HCT116 (cell line): Measurements from ENCODE around the gene CORO2A. TPM values are rescaled to one million over a fixed set of nuclear protein-coding genes. Genes with fewer than 3 reads are reported as not detected.

Experiments
- ATAC-seq: fragments of 200-7000 bp; cut with Tn5 transposase; 2 replicates; pipeline ENCODE4 v1.9.1; 2020; ENCODE audit warnings: mild to moderate bottlenecking, moderate library complexity
- BruUV-seq: library from RNA; stranded (reverse); fragments of 400-500 nt; replicated peaks from 2 replicates; lab custom pipeline; 2021; lab: Mats Ljungman, UMichigan
- CTCF ChIA-PET: fragments of 300-600 bp; sonication (Branson Sonifier 250); formaldehyde crosslinking; loops from one replicate; lab custom pipeline; 2021; ENCODE audit warnings: antibody characterized with exemption; lab: Charles Lee
- POLR2A ChIA-PET: fragments of 300-600, 350-600 bp; sonication (Branson Sonifier 250); formaldehyde crosslinking; loops from one replicate; lab custom pipeline; 2021; ENCODE audit warnings: antibody characterized with exemption; lab: Charles Lee
- RAD21 ChIA-PET, 2 experiments: fragments of 300-600 bp; sonication (Branson Sonifier 250); formaldehyde crosslinking; loops; one replicate each; lab custom pipeline; 2023; ENCODE audit warnings: low total read pairs in 2 of 2; ENCODE audit not compliant: uncharacterized antibody in 2 of 2, unreplicated experiment in 2 of 2, low non-redundant PET in 1 of 2; lab: Charles Lee
- DNase-seq: peaks from one replicate; pipeline ENCODE4 v3.0.0-alpha.2; 2010; ENCODE audit warnings: low read depth, low spot score
- H2AFZ ChIP-seq: fragments of 200-600 bp; shearing (Covaris generic), sonication (generic); 2 replicates; pipeline ENCODE4 v1.6.1; 2017; ENCODE audit warnings: low read depth, mixed run types, mixed read lengths, antibody characterized with exemption, low read length; ENCODE audit not compliant: poor library complexity, severe bottlenecking
- H3K27ac ChIP-seq: 2 replicates; pipeline ENCODE4 v1.5.1; 2012; ENCODE audit warnings: low read depth, low read length
- H3K27me3 ChIP-seq: fragments of 200-600 bp; sonication (generic); 2 replicates; pipeline ENCODE4 v1.6.1; 2016; ENCODE audit warnings: mixed run types, low read length, mixed read lengths; ENCODE audit not compliant: insufficient read depth
- H3K36me3 ChIP-seq, 2 experiments: fragments of 200-500 bp in 1 of 2; fragments of 200-600 bp in 1 of 2; sonication (Bioruptor generic) in 1 of 2; sonication (generic) in 1 of 2; 2 replicates each; pipeline versions ENCODE4 v1.5.1 to v1.6.1; 2014 to 2016; ENCODE audit warnings: low read length in 2 of 2, inconsistent platforms in 1 of 2, mixed read lengths in 1 of 2, mixed run types in 1 of 2; ENCODE audit not compliant: insufficient read depth in 2 of 2, control insufficient read depth in 1 of 2
- H3K4me1 ChIP-seq, 2 experiments: fragments of 200-600 bp in 1 of 2; sonication (generic) in 1 of 2; 2 replicates each; pipeline versions ENCODE4 v1.5.1 to v1.6.1; 2012 to 2017; ENCODE audit warnings: low read length in 2 of 2, inconsistent platforms in 1 of 2, mild to moderate bottlenecking in 1 of 2, mixed read lengths in 1 of 2, mixed run types in 1 of 2, moderate library complexity in 1 of 2; ENCODE audit not compliant: insufficient read depth in 2 of 2, control insufficient read depth in 1 of 2
- H3K4me2 ChIP-seq: fragments of 200-600 bp; sonication (generic); 2 replicates; pipeline ENCODE4 v1.6.1; 2017; ENCODE audit warnings: mixed run types, low read length, mixed read lengths
- H3K4me3 ChIP-seq, 2 experiments: fragments of 200-600 bp in 1 of 2; sonication (generic) in 1 of 2; replicated peaks in 1 of 2; 2 replicates each; pipeline ENCODE4 v1.5.1; 2011 to 2016; ENCODE audit warnings: low read length in 2 of 2, control low read depth in 1 of 2, low read depth in 1 of 2, mild to moderate bottlenecking in 1 of 2, mixed read lengths in 1 of 2, mixed run types in 1 of 2
- H3K79me2 ChIP-seq: fragments of 200-600 bp; sonication (generic); 2 replicates; pipeline ENCODE4 v1.6.1; 2017; ENCODE audit warnings: mild to moderate bottlenecking, mixed run types, low read length, moderate library complexity, mixed read lengths; ENCODE audit not compliant: insufficient read depth
- H3K9ac ChIP-seq: fragments of 200-600 bp; sonication (generic); 2 replicates; pipeline ENCODE4 v1.6.1; 2016; ENCODE audit warnings: low read length, mixed read lengths
- H3K9me2 ChIP-seq: fragments of 200-600 bp; sonication (generic), shearing (Covaris generic); 2 replicates; pipeline ENCODE4 v1.6.1; 2017; ENCODE audit warnings: mixed run types, mild to moderate bottlenecking, moderate library complexity; ENCODE audit not compliant: insufficient read depth
- H3K9me3 ChIP-seq, 2 experiments: fragments of 200-500 bp in 1 of 2; fragments of 200-600 bp in 1 of 2; sonication (Bioruptor generic) in 1 of 2; sonication (generic) in 1 of 2; 2 replicates each; pipeline ENCODE4 v1.6.1; 2014 to 2017; ENCODE audit warnings: low read length in 2 of 2, mixed read lengths in 2 of 2, inconsistent platforms in 1 of 2, low read depth in 1 of 2, mild to moderate bottlenecking in 1 of 2, mixed run types in 1 of 2, moderate library complexity in 1 of 2; ENCODE audit not compliant: control insufficient read depth in 1 of 2, insufficient read depth in 1 of 2
- H4K20me1 ChIP-seq: fragments of 200-600 bp; sonication (generic), shearing (Covaris generic); 2 replicates; pipeline ENCODE4 v1.6.1; 2017; ENCODE audit warnings: mixed run types, mild to moderate bottlenecking, moderate library complexity; ENCODE audit not compliant: insufficient read depth
- CBX3 ChIP-seq: IDR thresholded peaks from 2 replicates; pipeline ENCODE4 v1.6.1; 2012; ENCODE audit warnings: low read depth
- CTCF ChIP-seq, 3 experiments: fragments of 200-600 bp in 1 of 3; sonication (generic) in 1 of 3; IDR thresholded peaks in 2 of 3; conservative IDR thresholded peaks in 1 of 3; 2 replicates each; pipeline ENCODE4 v1.5.1; 2012 to 2017; ENCODE audit warnings: low read depth in 2 of 3, low read length in 2 of 3, antibody characterized with exemption in 1 of 3, borderline replicate concordance in 1 of 3, control low read depth in 1 of 3, mild to moderate bottlenecking in 1 of 3, mixed read lengths in 1 of 3, mixed run types in 1 of 3, moderate library complexity in 1 of 3; ENCODE audit not compliant: insufficient read depth in 1 of 3
- EGR1 ChIP-seq: IDR thresholded peaks from 2 replicates; pipeline ENCODE4 v1.6.1; 2012; ENCODE audit warnings: low read depth
- ELF1 ChIP-seq: IDR thresholded peaks from 2 replicates; pipeline ENCODE4 v1.6.1; 2012; ENCODE audit warnings: low read depth, borderline replicate concordance
- FOSL1 ChIP-seq: IDR thresholded peaks from 2 replicates; pipeline ENCODE4 v1.6.1; 2012; ENCODE audit warnings: low read depth
- POLR2A ChIP-seq: IDR thresholded peaks from 2 replicates; pipeline ENCODE4 v1.7.0; 2011; ENCODE audit warnings: borderline replicate concordance; ENCODE audit not compliant: insufficient read depth, insufficient read length; ENCODE audit errors: extremely low read depth
- SIN3A ChIP-seq: IDR thresholded peaks from 2 replicates; pipeline ENCODE4 v1.6.1; 2012; ENCODE audit warnings: low read depth
- SRF ChIP-seq: IDR thresholded peaks from 2 replicates; pipeline ENCODE4 v1.6.1; 2012; ENCODE audit warnings: low read depth
- ZNF274 ChIP-seq: fragments of 200-500 bp; sonication (Bioruptor generic); IDR thresholded peaks from 2 replicates; pipeline ENCODE4 v1.6.1; 2014; ENCODE audit warnings: mild to moderate bottlenecking, low read depth, low read length, inconsistent platforms
- intact Hi-C: fragments of 100-400 bp; cut with micrococcal nuclease; formaldehyde crosslinking; loops from 2 replicates; pipeline ENCODE4 v1.10.0; 2022
- total RNA-seq: library from RNA; stranded (reverse); gene quantifications from one replicate; pipeline ENCODE4 v1.2.1, GENCODE V29; 2021; ENCODE audit not compliant: unreplicated experiment

Gene CORO2A
- total RNA-seq, 1 experiment from 2014 or later = 5.7 TPM

DNA sequence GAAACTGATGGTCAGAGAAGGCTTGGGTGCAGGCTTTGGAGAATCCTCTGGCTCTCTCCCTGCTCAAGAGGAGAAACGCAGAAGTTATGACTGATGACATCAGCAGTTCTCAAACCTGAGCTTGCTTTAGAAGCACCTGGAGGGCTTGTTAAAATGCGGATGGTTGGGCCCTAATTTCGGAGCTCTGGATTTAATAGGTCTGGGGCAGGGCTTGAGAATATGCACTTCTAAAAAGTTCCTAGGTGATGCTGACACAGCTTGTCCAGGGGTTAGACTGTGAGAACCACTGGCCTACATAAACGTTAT is 36.6 kb upstream of the CORO2A start (continued):
- TF ChIP-seq CTCF (IDR thresholded peaks at IDR 0.05 in 2 of 3, conservative IDR thresholded peaks at IDR 0.05 in 1 of 3; ENCODE audit: borderline replicate concordance in 1 of 3, insufficient read depth in 1 of 3, low read depth in 2 of 3, low read length in 2 of 3) (no peak), ELF1 (no peak), SIN3A (no peak), CBX3 (no peak), EGR1 (no peak), SRF (no peak)

- TF ChIP-seq ZNF274 (no peak), POLR2A (no peak), FOSL1 (no peak)
- Histone ChIP-seq H3K4me3 (no peak overlapping the region), H3K9me2 (no peaks in the 10 kb centered on the region), H2AFZ (no peak overlapping the region), H3K79me2 (no peaks in the 10 kb centered on the region), H3K36me3 (0 out of 4 replicates have a peak, but pooled peaks cover 2 to 5% of the 10 kb centered on the region in 2 experiments), H3K27ac (no peak overlapping the region), H3K4me2 (no peak overlapping the region), H4K20me1 (no peaks in the 10 kb centered on the region), H3K27me3 (no peaks in the 10 kb centered on the region), H3K4me1 (peaks cover 17 to 35% of the 10 kb centered on the region in 2 experiments), H3K9me3 (no peaks in the 10 kb centered on the region), H3K9ac (no peak overlapping the region)
- ChIA-PET RAD21 (no interaction called here), POLR2A (no interaction called here), CTCF (no interaction called here)
- no TSS peak for BruUV-seq
- ATAC-seq (no peak), DNase-seq (no peak)
- intact Hi-C loops = no loop called here
Measured at GRCh38 chr9:98228392-98229089, 36.1 kb upstream of the CORO2A start.
